ENCODE data around the gene KRT76. TPM values are rescaled to one million over a fixed set of nuclear protein-coding genes. Genes with fewer than 3 reads are reported as not detected.

The KRT76 gene
- total RNA-seq, 4 donors from 2014 or later = not detected

DNA sequence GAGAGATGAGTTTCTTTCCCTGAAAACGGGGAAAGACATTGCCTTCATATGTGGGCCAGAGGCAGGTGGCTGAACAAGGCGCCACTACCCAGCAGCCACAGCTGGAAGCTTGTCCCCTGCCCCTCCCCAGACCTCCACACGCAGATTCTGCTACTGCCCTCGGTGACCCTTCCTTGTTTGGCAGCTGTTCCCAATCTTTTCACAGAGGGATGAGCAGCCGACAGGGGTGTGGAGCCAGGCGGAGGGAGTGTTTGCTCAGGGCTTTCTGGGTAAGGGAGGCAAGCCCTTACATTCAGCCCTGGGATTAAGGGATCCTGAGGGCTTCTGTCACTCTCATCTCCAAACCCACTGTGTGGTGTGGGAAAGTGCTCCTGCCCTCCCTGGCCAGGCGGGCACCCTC lies 41.2 kb upstream of the KRT76 start:
- Histone ChIP-seq H3K27ac (no peak overlapping the region), H3K4me3 (no peak overlapping the region), H3K27me3 (no peaks in the 10 kb centered on the region), H3K4me1 (peaks cover 0 to 10% (median 0%) of the 10 kb centered on the region in 4 donors), H3K9me3 (no peaks in the 10 kb centered on the region), H3K36me3 (no peaks in the 10 kb centered on the region)
- DNase-seq = no peak
- TF ChIP-seq POLR2A (IDR thresholded peaks at IDR 0.05) = no peak
- TF ChIP-seq, protein P1, sequence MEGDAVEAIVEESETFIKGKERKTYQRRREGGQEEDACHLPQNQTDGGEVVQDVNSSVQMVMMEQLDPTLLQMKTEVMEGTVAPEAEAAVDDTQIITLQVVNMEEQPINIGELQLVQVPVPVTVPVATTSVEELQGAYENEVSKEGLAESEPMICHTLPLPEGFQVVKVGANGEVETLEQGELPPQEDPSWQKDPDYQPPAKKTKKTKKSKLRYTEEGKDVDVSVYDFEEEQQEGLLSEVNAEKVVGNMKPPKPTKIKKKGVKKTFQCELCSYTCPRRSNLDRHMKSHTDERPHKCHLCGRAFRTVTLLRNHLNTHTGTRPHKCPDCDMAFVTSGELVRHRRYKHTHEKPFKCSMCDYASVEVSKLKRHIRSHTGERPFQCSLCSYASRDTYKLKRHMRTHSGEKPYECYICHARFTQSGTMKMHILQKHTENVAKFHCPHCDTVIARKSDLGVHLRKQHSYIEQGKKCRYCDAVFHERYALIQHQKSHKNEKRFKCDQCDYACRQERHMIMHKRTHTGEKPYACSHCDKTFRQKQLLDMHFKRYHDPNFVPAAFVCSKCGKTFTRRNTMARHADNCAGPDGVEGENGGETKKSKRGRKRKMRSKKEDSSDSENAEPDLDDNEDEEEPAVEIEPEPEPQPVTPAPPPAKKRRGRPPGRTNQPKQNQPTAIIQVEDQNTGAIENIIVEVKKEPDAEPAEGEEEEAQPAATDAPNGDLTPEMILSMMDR (IDR thresholded peaks at IDR 0.05) = no peak

DNA sequence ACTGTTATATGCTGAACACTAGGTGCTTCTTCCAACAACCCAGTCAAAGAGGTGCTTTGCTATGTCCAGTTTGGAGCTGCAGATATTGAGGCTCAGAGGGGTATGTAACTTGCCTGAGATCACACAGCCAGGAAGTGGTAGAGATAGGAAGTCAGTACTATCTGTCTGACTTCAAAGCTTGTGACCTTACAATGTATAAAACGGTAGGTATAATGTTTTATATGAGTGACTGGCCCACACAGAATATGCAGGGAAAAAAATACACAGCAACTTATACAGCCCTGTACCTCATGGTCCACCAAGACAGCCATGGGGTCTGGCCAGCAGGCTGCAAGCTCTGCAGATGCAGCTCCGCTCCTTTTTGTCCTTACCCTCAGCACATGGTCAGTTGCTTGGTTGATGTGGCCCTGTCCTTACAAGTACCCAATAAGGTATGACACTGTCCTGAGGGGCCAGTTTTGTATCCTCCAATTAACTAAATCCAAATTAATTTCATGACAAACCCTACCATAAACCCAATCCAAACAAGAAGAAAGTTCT lies 40.6 kb upstream of the KRT76 start:
- Histone ChIP-seq H3K27ac (no peak overlapping the region), H3K9me3 (no peaks in the 10 kb centered on the region), H3K4me1 (peaks cover 0 to 10% (median 0%) of the 10 kb centered on the region in 4 donors), H3K36me3 (no peaks in the 10 kb centered on the region), H3K4me3 (no peak overlapping the region), H3K27me3 (no peaks in the 10 kb centered on the region)
- no peak for DNase-seq
- TF ChIP-seq, protein P1 (IDR thresholded peaks at IDR 0.05) = no peak
- no peak for TF ChIP-seq POLR2A (IDR thresholded peaks at IDR 0.05)

DNA sequence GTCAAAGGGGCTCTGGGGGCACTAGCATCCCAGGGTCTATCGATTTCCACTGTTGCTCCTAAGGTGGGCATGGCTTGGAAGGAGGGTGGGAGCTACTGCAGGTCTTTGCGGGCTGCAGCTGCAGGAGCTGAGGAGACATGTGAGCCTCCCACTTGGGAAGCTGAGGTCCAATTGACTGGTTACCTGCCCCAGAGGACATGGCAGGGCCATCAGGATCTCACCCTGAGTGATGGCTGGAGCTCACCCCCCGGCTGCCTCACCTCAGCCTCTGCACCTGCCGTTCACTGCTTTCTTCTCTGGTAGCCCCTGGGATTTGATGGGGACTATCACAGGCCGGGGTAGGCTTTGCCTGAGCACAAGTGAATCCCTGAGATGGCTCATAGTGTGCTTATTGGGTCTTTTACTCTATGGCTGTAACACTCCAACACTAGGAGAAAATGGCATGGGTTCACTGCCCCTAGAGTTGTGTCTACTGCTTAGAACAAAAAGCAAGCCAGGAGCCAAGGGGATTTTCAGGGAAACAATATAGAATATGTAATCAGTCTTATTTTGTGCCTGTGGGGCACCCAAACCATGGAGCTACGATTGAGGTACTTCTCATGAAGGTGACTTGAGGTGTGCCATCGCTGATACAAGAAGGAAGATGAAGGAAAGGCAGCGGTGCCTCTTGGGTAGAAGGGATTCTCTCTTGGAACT lies 40.0 kb upstream of the KRT76 start:
- H3K27me3 ChIP-seq = no peaks in the 10 kb centered on the region
- no peaks in the 10 kb centered on the region for H3K36me3 ChIP-seq
- DNase-seq = no peak
- TF ChIP-seq, protein P1 (IDR thresholded peaks at IDR 0.05) = no peak
- no peak for TF ChIP-seq POLR2A (IDR thresholded peaks at IDR 0.05)
- no peak overlapping the region for H3K27ac ChIP-seq
- H3K4me3 ChIP-seq = no peak overlapping the region
- H3K4me1 ChIP-seq = peaks cover 0 to 6% (median 0%) of the 10 kb centered on the region in 4 donors
- no peaks in the 10 kb centered on the region for H3K9me3 ChIP-seq

DNA sequence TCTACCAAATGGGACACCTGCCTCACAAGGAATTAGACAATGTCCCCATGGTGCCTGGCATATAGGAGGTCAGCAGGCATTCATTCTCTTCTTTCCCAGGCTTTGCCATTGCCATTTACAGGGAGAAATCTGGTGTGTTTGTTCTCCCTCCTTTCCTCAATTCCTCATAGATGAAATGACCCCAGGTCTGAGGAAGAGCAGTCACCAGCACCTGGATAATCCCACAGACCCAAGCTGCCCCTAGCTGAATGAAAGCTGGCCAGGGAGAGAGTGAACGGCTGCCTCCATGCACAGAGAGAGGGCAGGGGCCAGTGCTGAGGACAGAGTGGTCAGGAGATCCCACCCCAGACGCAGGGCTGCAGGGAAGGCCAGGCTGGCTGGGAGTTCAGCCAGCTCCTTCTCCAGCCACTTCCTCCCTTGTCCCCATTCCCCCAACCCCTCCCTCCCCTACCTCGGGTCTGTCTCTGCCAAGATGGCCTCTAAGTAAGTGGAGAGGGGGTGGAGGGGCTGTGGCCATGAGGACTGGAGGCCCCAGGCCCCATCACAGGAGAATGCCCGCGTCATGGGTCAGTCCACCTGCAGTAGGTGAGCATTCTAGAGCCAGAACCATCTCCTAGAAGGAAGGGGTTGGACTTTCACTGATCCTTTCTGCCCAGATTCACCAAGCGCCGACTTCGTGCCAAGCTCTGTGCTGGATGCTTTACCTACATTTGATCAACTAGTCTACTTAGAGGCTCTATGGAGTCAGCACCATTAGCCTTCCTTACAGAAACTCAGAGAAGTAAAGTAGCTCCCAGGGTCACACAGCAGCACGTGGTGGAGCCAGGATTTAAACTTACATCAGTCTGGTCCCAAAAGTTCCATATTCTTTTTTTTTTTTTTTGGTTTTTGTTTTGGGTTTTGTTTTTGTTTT lies 38.8 kb upstream of the KRT76 start:
- DNase-seq = no peak
- Histone ChIP-seq H3K4me3 (no peak overlapping the region), H3K36me3 (no peaks in the 10 kb centered on the region), H3K27me3 (no peaks in the 10 kb centered on the region), H3K27ac (no peak overlapping the region), H3K4me1 (no peaks in the 10 kb centered on the region), H3K9me3 (no peaks in the 10 kb centered on the region)
- TF ChIP-seq POLR2A (IDR thresholded peaks at IDR 0.05) = no peak
- TF ChIP-seq, protein P1 (IDR thresholded peaks at IDR 0.05) = no peak

DNA sequence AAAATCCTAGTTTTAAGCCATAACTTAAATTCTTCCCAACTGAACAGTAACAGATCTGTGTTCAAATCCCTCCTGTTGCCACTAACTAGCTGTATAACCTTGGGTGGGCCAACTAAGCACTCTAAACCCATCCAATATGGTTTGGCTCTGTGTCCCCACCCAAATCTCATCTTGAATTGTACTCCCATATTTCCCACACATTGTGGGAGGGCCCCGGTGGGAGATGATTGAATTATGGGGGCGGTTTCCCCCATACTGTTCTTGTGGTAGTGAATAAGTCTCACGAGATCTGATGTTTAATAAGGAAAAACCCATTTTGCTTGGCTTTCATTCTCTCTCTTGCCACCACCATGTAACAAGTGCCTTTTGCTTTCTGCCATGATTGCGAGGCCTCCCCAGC lies 38.0 kb upstream of the KRT76 start:
- Histone ChIP-seq H3K27me3 (no peaks in the 10 kb centered on the region), H3K9me3 (no peaks in the 10 kb centered on the region), H3K27ac (no peak overlapping the region), H3K4me3 (no peak overlapping the region), H3K36me3 (no peaks in the 10 kb centered on the region), H3K4me1 (no peaks in the 10 kb centered on the region)
- DNase-seq = no peak
- TF ChIP-seq, protein P1 (IDR thresholded peaks at IDR 0.05) = no peak
- no peak for TF ChIP-seq POLR2A (IDR thresholded peaks at IDR 0.05)
